H9 (cell line): ENCODE results near the gene IL10RA. TPM values are rescaled to one million over a fixed set of nuclear protein-coding genes. Genes with fewer than 3 reads are reported as not detected.

ENCODE experiments used
- DNase-seq: peaks from one replicate; pipeline ENCODE4 v3.0.0-alpha.2; 2017
- H2AFZ ChIP-seq: one replicate; pipeline ENCODE4 v1.6.1; 2013; ENCODE audit warnings: mild to moderate bottlenecking, low read length, control low read depth, moderate library complexity
- H2AK5ac ChIP-seq: 2 replicates; pipeline ENCODE4 v1.6.1; 2013; ENCODE audit warnings: low read length, control low read depth, mixed read lengths; ENCODE audit not compliant: insufficient read length
- H2BK120ac ChIP-seq: one replicate; pipeline ENCODE4 v1.6.1; 2013; ENCODE audit warnings: low read depth, mild to moderate bottlenecking, low read length, control low read depth, inconsistent platforms; ENCODE audit not compliant: poor library complexity, severe bottlenecking
- H2BK12ac ChIP-seq: 2 replicates; pipeline ENCODE4 v1.6.1; 2013; ENCODE audit warnings: low read length, control low read depth, mixed read lengths, low read depth; ENCODE audit not compliant: insufficient read length
- H2BK15ac ChIP-seq: 2 replicates; pipeline ENCODE4 v1.6.1; 2013; ENCODE audit warnings: low read depth, low read length, control low read depth
- H2BK20ac ChIP-seq: one replicate; pipeline ENCODE4 v1.6.1; 2013; ENCODE audit warnings: low read depth, mild to moderate bottlenecking, low read length, control low read depth, inconsistent platforms; ENCODE audit not compliant: poor library complexity, severe bottlenecking
- H2BK5ac ChIP-seq: 2 replicates; pipeline ENCODE4 v1.6.1; 2013; ENCODE audit warnings: low read length, control low read depth, mixed read lengths; ENCODE audit not compliant: insufficient read length
- H3K14ac ChIP-seq: 2 replicates; pipeline ENCODE4 v1.6.1; 2013; ENCODE audit warnings: low read length, control low read depth; ENCODE audit not compliant: insufficient read depth
- H3K18ac ChIP-seq: 2 replicates; pipeline ENCODE4 v1.6.1; 2013; ENCODE audit warnings: low read depth, mild to moderate bottlenecking, mixed read lengths, low read length, control low read depth; ENCODE audit not compliant: insufficient read length
- H3K23ac ChIP-seq: 2 replicates; pipeline ENCODE4 v1.6.1; 2013; ENCODE audit warnings: low read length, control low read depth, mixed read lengths, low read depth; ENCODE audit not compliant: insufficient read length
- H3K23me2 ChIP-seq: 2 replicates; pipeline ENCODE4 v1.6.1; 2013; ENCODE audit warnings: low read depth, mild to moderate bottlenecking, mixed read lengths, low read length, control low read depth; ENCODE audit not compliant: insufficient read length, poor library complexity, severe bottlenecking
- H3K27ac ChIP-seq: 2 replicates; pipeline ENCODE4 v1.5.1; 2013; ENCODE audit warnings: low read length, control low read depth, mixed read lengths, low read depth; ENCODE audit not compliant: insufficient read length
- H3K27me3 ChIP-seq: 2 replicates; pipeline ENCODE4 v1.6.1; 2013; ENCODE audit warnings: low read length, control low read depth, inconsistent platforms; ENCODE audit not compliant: insufficient read depth
- H3K4ac ChIP-seq: 2 replicates; pipeline ENCODE4 v1.6.1; 2013; ENCODE audit warnings: low read depth, mild to moderate bottlenecking, control low read depth, inconsistent platforms, low read length, moderate library complexity
- H3K4me1 ChIP-seq: 2 replicates; pipeline ENCODE4 v1.6.1; 2013; ENCODE audit warnings: low read length, control low read depth, inconsistent platforms; ENCODE audit not compliant: insufficient read depth
- H3K4me2 ChIP-seq: 2 replicates; pipeline ENCODE4 v1.6.1; 2013; ENCODE audit warnings: low read length, control low read depth, mixed read lengths; ENCODE audit not compliant: insufficient read length, insufficient read depth
- H3K56ac ChIP-seq: 2 replicates; pipeline ENCODE4 v1.6.1; 2013; ENCODE audit warnings: low read depth, mild to moderate bottlenecking, mixed read lengths, low read length, control low read depth; ENCODE audit not compliant: insufficient read length
- H3K79me1 ChIP-seq: 2 replicates; pipeline ENCODE4 v1.6.1; 2013; ENCODE audit warnings: low read depth, mild to moderate bottlenecking, moderate library complexity, low read length, control low read depth, inconsistent platforms; ENCODE audit not compliant: insufficient read depth, poor library complexity, severe bottlenecking
- H3K79me2 ChIP-seq: 2 replicates; pipeline ENCODE4 v1.6.1; 2013; ENCODE audit warnings: low read length, control low read depth, inconsistent platforms; ENCODE audit not compliant: insufficient read depth
- H3K9ac ChIP-seq: 2 replicates; pipeline ENCODE4 v1.6.1; 2013; ENCODE audit warnings: low read length, control low read depth, mixed read lengths; ENCODE audit not compliant: insufficient read length; ENCODE audit errors: extremely low read depth
- H3K9me3 ChIP-seq: one replicate; pipeline ENCODE4 v1.6.1; 2013; ENCODE audit warnings: low read depth, low read length, inconsistent platforms; ENCODE audit not compliant: control insufficient read depth
- H3T11ph ChIP-seq: one replicate; pipeline ENCODE4 v1.6.1; 2013; ENCODE audit warnings: mild to moderate bottlenecking, low read length, control low read depth, inconsistent platforms
- H4K20me1 ChIP-seq: one replicate; pipeline ENCODE4 v1.6.1; 2013; ENCODE audit not compliant: control insufficient read depth, insufficient read length, insufficient read depth
- H4K5ac ChIP-seq: 2 replicates; pipeline ENCODE4 v1.6.1; 2013; ENCODE audit warnings: low read depth, mild to moderate bottlenecking, mixed read lengths, low read length, control low read depth; ENCODE audit not compliant: insufficient read length
- H4K8ac ChIP-seq: replicated peaks from 2 replicates; pipeline ENCODE4 v1.6.1; 2013; ENCODE audit warnings: low read length, control low read depth, mixed read lengths, low read depth; ENCODE audit not compliant: insufficient read length
- H4K91ac ChIP-seq: 2 replicates; pipeline ENCODE4 v1.6.1; 2013; ENCODE audit warnings: low read depth, mild to moderate bottlenecking, moderate library complexity, mixed read lengths, low read length, control low read depth; ENCODE audit not compliant: insufficient read length
- H3K27ac Mint-ChIP-seq, 3 experiments: 2 replicates in 2 of 3; 3 replicates in 1 of 3; pipeline ENCODE4 v1.8.0; 2020 to 2021; ENCODE audit warnings: mixed read lengths in 3 of 3, mild to moderate bottlenecking in 1 of 3, moderate library complexity in 1 of 3
- H3K27me3 Mint-ChIP-seq: 2 replicates; pipeline ENCODE4 v1.8.0; 2021; ENCODE audit warnings: low read depth, mild to moderate bottlenecking, moderate library complexity, mixed read lengths
- H3K36me3 Mint-ChIP-seq, 3 experiments: 2 replicates in 2 of 3; 3 replicates in 1 of 3; pipeline ENCODE4 v1.8.0; 2020 to 2021; ENCODE audit warnings: low read depth in 3 of 3, mixed read lengths in 3 of 3; ENCODE audit not compliant: insufficient read depth in 1 of 3
- H3K4me1 Mint-ChIP-seq, 2 experiments: 2 replicates each; pipeline ENCODE4 v1.8.0; 2020; ENCODE audit warnings: mixed read lengths in 2 of 2
- H3K4me3 Mint-ChIP-seq, 2 experiments: 2 replicates in 1 of 2; 3 replicates in 1 of 2; pipeline ENCODE4 v1.8.0; 2020 to 2021; ENCODE audit warnings: mild to moderate bottlenecking in 2 of 2, mixed read lengths in 2 of 2, moderate library complexity in 1 of 2
- H3K9me3 Mint-ChIP-seq, 2 experiments: 2 replicates in 1 of 2; 3 replicates in 1 of 2; pipeline ENCODE4 v1.8.0; 2020; ENCODE audit warnings: mild to moderate bottlenecking in 2 of 2, mixed read lengths in 2 of 2, moderate library complexity in 1 of 2
- CTCF ChIP-seq: fragments of 200-600 bp; sonication (generic); conservative IDR thresholded peaks from 3 replicates; pipeline ENCODE4 v1.8.0; 2021; ENCODE audit warnings: antibody characterized with exemption, mild to moderate bottlenecking
- WGBS: extraction: QIAGEN DNeasy Blood & Tissue Kit; methylation state at CpG from one replicate; pipeline ENCODE4 v1.1.7; 2013; ENCODE audit warnings: missing lambda C conversion rate, low lambda C conversion rate, mixed read lengths; ENCODE audit not compliant: insufficient read length; ENCODE audit errors: extremely low coverage; 5-methylcytosine and 5-hydroxymethylcytosine counted together
- total RNA-seq: library from RNA; stranded (reverse); gene quantifications from 2 replicates; pipeline ENCODE4 v1.2.1, GENCODE V29; 2021

Gene IL10RA
- total RNA-seq, 1 experiment from 2014 or later = not detected

- Histone ChIP-seq H4K20me1 (no peaks in the 10 kb centered on the region), H2AK5ac (no peak overlapping the region), H2BK12ac (no peak overlapping the region), H3K4ac (no peak overlapping the region), H3K23me2 (no peaks in the 10 kb centered on the region), H2AFZ (no peak overlapping the region), H3K27me3 (no peaks in the 10 kb centered on the region), H3K27ac (no peak overlapping the region), H4K91ac (no peak overlapping the region), H2BK20ac (no peak overlapping the region), H3K4me2 (no peak overlapping the region), H3K9ac (no peak overlapping the region), H3K79me1 (no peaks in the 10 kb centered on the region), H4K5ac (no peak overlapping the region), H3K56ac (no peak overlapping the region), H3K79me2 (no peaks in the 10 kb centered on the region), H3K14ac (no peak overlapping the region), H3T11ph (no peak overlapping the region), H3K9me3 (no peaks in the 10 kb centered on the region), H4K8ac (no peak overlapping the region), H2BK15ac (no peak overlapping the region), H2BK120ac (no peak overlapping the region), H3K18ac (no peak overlapping the region), H2BK5ac (no peak overlapping the region), H3K23ac (no peak overlapping the region), H3K4me1 (no peaks in the 10 kb centered on the region)
- no peak for TF ChIP-seq CTCF
- Mint-ChIP-seq H3K27ac (peak overlapping the region in 1 of 3 experiments; percentile 20; a peak in 2 of 7 replicates), H3K4me3 (no peak overlapping the region), H3K4me1 (no peaks in the 10 kb centered on the region), H3K9me3 (peaks cover 0 to 1% of the 10 kb centered on the region in 2 experiments; a peak in 1 of 5 replicates), H3K36me3 (no peaks in the 10 kb centered on the region), H3K27me3 (peaks cover 13% of the 10 kb centered on the region)
- no peak for DNase-seq
- no CpG with 5 or more reads among the region's 7 CpGs for WGBS
Measured at GRCh38 chr11:118012083-118012669, 26.0 kb downstream of the IL10RA start.
